ENCODE results near the gene EFCAB10.

DNA sequence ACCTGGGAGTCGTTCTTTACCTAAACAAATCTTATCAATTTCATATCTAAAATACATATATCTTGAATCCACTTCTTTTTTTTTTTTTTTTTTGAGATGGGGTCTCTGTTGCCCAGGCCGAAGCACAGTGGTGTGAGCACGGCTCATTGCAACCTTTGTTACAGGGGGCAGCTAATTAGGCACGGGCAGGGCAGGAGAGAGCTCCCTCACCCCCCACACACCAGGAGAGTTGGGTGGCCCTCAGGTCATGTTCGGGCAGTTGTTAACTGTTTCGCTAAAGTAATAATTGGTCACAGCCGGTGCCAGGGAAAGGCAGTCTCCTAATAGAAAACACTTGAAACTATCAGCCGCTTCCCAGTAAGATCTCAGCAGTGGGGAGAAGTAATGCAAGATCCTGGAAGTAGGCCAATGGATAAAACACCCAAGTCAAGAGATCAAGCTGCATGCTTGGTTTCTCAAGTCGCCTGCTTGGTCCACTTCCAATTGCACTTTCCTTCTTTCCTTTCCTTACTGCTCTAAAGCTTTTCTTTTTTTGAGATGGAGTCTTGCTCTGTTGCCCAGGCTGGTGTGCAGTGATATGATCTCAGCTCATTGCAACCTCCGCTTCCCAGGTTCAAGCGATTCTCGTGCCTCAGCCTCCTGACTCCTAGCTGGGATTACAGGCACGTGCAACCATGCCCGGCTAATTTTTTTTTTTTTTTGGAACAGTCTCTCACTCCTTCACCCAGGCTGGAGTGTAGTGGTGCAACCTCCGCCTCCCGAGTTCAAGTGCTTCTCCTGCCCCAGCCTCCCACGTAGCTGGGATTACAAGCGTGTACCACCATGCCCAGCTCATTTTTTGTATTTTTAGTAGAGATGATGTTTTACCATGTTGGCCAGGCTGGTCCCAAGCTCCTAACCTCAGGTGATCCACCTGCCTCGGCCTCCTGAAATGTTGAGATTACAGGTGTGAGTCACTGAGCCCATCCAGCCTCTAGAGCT lies 21.3 kb upstream of the EFCAB10 start:
- TF ChIP-seq EZH2 (IDR thresholded peaks at IDR 0.05) (no peak), POLR2AphosphoS5 (IDR thresholded peaks at IDR 0.05; ENCODE audit: borderline replicate concordance, low read depth, low read length) (no peak), FOXP2 (optimal IDR thresholded peaks at IDR 0.05; ENCODE audit: control extremely low read depth, extremely low read length, insufficient read depth) (no peak)
